ENCODE data around the gene SCD. TPM values are rescaled to one million over a fixed set of nuclear protein-coding genes. Genes with fewer than 3 reads are reported as not detected.

The SCD gene
- total and polyA plus RNA-seq, 2 experiments from 2014 or later, result 325 to 816 TPM

GRCh38 chr10:100373298-100374199, 26.5 kb downstream of the SCD start:
- Mint-ChIP-seq H3K4me3 (no peak overlapping the region), H3K27me3 (ENCODE audit: insufficient read depth, low read depth, poor library complexity) (peaks cover 15% of the 10 kb centered on the region), H3K4me1 (peaks cover 26% of the 10 kb centered on the region), H3K36me3 (ENCODE audit: low read depth) (peaks cover 6% of the 10 kb centered on the region; the same call in 1 of the 3 replicates), H3K9me3 (no peaks in the 10 kb centered on the region), H3K27ac (no peak overlapping the region)
- Histone ChIP-seq H3K4me2 (peak overlapping the region; percentile 95), H3F3A (replicated peaks; ENCODE audit: low read depth) (peaks cover 2% of the 10 kb centered on the region; the same call in 1 of the 2 replicates), H3K9me2 (ENCODE audit: insufficient read depth) (no peaks in the 10 kb centered on the region), H3K27me3 (ENCODE audit: insufficient read depth) (no peaks in the 10 kb centered on the region), H3K4me3 (peak overlapping the region; percentile 81), H3K79me2 (replicated peaks; ENCODE audit: insufficient read depth) (peaks cover 37% of the 10 kb centered on the region), H3K4me1 (ENCODE audit: insufficient read depth) (peaks cover 39% of the 10 kb centered on the region), H3K27ac (ENCODE audit: low read depth) (peak overlapping the region; percentile 100), H3K36me3 (ENCODE audit: insufficient read depth) (no peaks in the 10 kb centered on the region; the same call in 1 of the 2 replicates), H4K20me1 (replicated peaks; ENCODE audit: insufficient read depth) (peaks cover 8% of the 10 kb centered on the region), H2AFZ (no peak overlapping the region)
- 0 out of 2 replicates have a peak, but pooled peaks have one; percentile 4 for TF ChIP-seq NANOG (IDR thresholded peaks at IDR 0.05; ENCODE audit: borderline replicate concordance)
- peak; percentile 81 for TF ChIP-seq POLR2AphosphoS5 (IDR thresholded peaks at IDR 0.05; ENCODE audit: low read depth)
- no peak for TF ChIP-seq STAT1 (IDR thresholded peaks at IDR 0.05; ENCODE audit: unreplicated experiment)
- TF ChIP-seq, protein P1, sequence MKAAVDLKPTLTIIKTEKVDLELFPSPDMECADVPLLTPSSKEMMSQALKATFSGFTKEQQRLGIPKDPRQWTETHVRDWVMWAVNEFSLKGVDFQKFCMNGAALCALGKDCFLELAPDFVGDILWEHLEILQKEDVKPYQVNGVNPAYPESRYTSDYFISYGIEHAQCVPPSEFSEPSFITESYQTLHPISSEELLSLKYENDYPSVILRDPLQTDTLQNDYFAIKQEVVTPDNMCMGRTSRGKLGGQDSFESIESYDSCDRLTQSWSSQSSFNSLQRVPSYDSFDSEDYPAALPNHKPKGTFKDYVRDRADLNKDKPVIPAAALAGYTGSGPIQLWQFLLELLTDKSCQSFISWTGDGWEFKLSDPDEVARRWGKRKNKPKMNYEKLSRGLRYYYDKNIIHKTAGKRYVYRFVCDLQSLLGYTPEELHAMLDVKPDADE (IDR thresholded peaks at IDR 0.05), result 0 out of 2 replicates have a peak, but pooled peaks have one; percentile 31
- no peak for TF ChIP-seq ZNF331 (CRISPR knock-in tag; IDR thresholded peaks at IDR 0.05; ENCODE audit: low read depth)
- TF ChIP-seq, protein P2, sequence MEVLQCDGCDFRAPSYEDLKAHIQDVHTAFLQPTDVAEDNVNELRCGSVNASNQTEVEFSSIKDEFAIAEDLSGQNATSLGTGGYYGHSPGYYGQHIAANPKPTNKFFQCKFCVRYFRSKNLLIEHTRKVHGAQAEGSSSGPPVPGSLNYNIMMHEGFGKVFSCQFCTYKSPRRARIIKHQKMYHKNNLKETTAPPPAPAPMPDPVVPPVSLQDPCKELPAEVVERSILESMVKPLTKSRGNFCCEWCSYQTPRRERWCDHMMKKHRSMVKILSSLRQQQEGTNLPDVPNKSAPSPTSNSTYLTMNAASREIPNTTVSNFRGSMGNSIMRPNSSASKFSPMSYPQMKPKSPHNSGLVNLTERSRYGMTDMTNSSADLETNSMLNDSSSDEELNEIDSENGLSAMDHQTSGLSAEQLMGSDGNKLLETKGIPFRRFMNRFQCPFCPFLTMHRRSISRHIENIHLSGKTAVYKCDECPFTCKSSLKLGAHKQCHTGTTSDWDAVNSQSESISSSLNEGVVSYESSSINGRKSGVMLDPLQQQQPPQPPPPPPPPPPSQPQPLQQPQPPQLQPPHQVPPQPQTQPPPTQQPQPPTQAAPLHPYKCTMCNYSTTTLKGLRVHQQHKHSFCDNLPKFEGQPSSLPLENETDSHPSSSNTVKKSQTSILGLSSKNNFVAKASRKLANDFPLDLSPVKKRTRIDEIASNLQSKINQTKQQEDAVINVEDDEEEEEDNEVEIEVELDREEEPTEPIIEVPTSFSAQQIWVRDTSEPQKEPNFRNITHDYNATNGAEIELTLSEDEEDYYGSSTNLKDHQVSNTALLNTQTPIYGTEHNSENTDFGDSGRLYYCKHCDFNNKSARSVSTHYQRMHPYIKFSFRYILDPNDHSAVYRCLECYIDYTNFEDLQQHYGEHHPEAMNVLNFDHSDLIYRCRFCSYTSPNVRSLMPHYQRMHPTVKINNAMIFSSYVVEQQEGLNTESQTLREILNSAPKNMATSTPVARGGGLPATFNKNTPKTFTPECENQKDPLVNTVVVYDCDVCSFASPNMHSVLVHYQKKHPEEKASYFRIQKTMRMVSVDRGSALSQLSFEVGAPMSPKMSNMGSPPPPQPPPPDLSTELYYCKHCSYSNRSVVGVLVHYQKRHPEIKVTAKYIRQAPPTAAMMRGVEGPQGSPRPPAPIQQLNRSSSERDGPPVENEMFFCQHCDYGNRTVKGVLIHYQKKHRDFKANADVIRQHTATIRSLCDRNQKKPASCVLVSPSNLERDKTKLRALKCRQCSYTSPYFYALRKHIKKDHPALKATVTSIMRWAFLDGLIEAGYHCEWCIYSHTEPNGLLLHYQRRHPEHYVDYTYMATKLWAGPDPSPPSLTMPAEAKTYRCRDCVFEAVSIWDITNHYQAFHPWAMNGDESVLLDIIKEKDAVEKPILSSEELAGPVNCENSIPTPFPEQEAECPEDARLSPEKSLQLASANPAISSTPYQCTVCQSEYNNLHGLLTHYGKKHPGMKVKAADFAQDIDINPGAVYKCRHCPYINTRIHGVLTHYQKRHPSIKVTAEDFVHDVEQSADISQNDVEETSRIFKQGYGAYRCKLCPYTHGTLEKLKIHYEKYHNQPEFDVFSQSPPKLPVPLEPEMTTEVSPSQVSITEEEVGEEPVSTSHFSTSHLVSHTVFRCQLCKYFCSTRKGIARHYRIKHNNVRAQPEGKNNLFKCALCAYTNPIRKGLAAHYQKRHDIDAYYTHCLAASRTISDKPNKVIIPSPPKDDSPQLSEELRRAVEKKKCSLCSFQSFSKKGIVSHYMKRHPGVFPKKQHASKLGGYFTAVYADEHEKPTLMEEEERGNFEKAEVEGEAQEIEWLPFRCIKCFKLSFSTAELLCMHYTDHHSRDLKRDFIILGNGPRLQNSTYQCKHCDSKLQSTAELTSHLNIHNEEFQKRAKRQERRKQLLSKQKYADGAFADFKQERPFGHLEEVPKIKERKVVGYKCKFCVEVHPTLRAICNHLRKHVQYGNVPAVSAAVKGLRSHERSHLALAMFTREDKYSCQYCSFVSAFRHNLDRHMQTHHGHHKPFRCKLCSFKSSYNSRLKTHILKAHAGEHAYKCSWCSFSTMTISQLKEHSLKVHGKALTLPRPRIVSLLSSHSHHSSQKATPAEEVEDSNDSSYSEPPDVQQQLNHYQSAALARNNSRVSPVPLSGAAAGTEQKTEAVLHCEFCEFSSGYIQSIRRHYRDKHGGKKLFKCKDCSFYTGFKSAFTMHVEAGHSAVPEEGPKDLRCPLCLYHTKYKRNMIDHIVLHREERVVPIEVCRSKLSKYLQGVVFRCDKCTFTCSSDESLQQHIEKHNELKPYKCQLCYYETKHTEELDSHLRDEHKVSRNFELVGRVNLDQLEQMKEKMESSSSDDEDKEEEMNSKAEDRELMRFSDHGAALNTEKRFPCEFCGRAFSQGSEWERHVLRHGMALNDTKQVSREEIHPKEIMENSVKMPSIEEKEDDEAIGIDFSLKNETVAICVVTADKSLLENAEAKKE (CRISPR knock-in tag; IDR thresholded peaks at IDR 0.05), result no peak
- no peak for TF ChIP-seq ZNF114 (CRISPR knock-in tag; IDR thresholded peaks at IDR 0.05)
- TF ChIP-seq CTCF (conservative IDR thresholded peaks at IDR 0.05; ENCODE audit: low read depth in 2 of 2), result no peak
- no peak for TF ChIP-seq JUNB (IDR thresholded peaks at IDR 0.05; ENCODE audit: unreplicated experiment)
- TF ChIP-seq, protein P3, sequence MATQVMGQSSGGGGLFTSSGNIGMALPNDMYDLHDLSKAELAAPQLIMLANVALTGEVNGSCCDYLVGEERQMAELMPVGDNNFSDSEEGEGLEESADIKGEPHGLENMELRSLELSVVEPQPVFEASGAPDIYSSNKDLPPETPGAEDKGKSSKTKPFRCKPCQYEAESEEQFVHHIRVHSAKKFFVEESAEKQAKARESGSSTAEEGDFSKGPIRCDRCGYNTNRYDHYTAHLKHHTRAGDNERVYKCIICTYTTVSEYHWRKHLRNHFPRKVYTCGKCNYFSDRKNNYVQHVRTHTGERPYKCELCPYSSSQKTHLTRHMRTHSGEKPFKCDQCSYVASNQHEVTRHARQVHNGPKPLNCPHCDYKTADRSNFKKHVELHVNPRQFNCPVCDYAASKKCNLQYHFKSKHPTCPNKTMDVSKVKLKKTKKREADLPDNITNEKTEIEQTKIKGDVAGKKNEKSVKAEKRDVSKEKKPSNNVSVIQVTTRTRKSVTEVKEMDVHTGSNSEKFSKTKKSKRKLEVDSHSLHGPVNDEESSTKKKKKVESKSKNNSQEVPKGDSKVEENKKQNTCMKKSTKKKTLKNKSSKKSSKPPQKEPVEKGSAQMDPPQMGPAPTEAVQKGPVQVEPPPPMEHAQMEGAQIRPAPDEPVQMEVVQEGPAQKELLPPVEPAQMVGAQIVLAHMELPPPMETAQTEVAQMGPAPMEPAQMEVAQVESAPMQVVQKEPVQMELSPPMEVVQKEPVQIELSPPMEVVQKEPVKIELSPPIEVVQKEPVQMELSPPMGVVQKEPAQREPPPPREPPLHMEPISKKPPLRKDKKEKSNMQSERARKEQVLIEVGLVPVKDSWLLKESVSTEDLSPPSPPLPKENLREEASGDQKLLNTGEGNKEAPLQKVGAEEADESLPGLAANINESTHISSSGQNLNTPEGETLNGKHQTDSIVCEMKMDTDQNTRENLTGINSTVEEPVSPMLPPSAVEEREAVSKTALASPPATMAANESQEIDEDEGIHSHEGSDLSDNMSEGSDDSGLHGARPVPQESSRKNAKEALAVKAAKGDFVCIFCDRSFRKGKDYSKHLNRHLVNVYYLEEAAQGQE (IDR thresholded peaks at IDR 0.05; ENCODE audit: unreplicated experiment), result no peak
- TF ChIP-seq CREB1 (CRISPR knock-in tag; IDR thresholded peaks at IDR 0.05; ENCODE audit: low read depth), result peak; percentile 24; the same call in 1 of the 2 replicates
- TF ChIP-seq EZH2 (IDR thresholded peaks at IDR 0.05; ENCODE audit: low read depth, unreplicated experiment), result no peak
- no peak for TF ChIP-seq EZH2phosphoT487 (IDR thresholded peaks at IDR 0.05; ENCODE audit: unreplicated experiment)
- DNase-seq (ENCODE audit: low spot score) (peak; percentile 100), ATAC-seq (peak; percentile 90)

Measured in GM23338 (cell line).